Measurements from ENCODE around the gene MYO18B.

Gene MYO18B

DNA sequence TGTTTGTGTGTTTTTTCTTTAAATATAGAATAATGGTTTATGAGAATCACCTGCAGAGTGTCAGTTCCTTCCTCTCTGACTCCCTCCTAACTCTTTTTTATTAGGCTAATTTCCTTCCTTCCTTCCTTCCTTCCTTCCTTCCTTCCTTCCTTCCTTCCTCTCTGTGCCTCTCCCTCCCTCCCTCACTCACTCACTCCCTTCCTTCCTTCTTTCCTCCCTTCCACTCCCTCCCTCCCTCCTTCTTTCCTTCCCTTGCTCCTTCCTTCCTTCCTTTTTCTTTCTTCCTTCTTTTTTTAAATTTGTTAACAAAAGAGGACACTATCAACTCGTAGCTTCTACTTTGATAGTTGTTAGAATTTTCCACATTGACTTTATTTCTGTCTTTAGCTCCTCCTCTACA lies 274.9 kb downstream of the MYO18B start:
- no peak for DNase-seq

DNA sequence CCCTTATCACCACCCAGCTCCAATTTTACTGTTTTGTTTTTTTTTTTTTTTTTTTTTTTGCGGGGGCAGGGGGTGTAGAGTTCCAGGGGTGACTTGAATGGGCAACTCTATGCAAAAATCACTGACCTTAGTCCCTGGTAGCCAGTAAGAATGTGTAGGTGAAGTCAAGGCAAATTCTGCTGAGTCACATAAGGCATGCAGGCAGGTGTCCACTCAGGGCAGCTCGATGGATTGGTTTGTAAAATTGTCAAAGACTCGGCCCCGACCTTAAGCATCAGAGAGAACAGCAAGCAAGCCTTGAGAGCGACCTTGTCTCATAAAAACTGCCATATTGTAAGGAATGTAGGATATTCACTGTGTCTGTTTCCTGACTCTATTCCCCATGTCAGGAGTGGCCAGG lies 275.9 kb downstream of the MYO18B start:
- DNase-seq = no peak

DNA sequence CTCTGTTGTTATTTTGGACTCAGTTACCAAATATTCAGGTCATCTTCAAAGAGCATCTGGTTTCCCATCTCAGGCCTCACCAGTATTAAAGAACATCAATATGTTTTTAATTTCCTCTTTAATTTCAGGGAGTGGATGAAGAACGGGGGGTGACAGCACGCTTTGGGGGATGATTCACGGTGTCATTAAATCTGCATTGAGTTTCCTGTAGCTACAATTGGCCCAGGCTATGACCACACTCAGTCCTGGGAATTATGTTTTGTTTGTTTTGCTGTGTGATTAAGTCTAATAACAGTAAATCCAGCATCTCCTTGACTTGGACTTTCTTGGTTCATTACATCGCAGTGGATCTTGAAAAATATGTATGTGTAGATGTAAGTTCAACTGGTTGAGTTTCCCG lies 277.6 kb downstream of the MYO18B start:
- no peak for DNase-seq

DNA sequence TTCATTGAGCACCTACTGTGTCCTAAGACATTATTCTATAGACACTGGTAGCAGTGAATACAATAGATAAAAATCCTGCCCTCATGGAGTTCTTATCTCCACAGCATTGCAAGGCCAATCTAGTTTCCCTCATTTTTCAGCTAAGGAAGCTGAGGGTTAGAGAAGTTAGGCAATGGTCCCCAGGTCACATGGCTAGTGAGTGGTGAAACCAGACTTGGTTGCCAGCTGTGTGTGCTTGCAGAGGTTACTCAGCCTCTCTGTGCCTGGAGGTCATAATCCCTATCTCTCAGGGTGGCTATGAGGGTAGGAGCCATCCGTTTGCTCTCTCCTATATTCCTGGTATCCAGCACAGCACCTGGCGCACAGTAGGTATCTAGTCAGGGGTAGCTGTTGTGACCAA lies 279.5 kb downstream of the MYO18B start:
- DNase-seq = no peak

DNA sequence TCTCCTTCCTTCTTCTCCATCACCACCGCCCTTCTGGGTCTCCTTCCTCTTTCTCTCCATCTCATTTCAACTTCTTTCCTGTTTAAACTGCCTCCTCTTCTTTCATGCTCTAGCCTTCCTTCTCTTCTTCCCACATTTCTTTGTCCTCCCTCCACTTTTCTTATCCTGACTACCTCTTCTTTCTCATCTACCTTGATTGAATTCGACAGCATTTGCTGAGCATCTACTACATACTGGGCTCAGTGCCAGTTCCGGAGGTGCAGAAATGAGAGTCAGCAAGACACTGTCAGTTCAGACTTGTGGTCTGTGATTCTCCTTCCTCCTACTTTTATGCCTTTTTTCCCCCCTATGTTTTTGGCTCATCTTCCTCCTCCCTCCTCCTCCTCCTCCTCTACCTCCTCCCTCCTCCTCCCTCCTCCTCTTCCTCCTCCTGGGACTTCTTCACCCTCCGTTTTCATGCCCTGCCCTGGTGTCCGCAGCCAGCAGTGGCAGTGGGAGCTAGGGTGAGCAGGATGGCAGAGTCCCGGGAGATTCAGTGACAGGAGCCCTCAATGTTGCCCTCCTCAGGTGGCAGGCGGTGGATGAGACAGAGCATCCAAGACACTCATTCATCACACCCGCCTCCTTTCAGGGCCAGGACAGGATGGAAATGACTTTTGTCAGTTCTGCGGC lies 281.3 kb downstream of the MYO18B start:
- DNase-seq = no peak

DNA sequence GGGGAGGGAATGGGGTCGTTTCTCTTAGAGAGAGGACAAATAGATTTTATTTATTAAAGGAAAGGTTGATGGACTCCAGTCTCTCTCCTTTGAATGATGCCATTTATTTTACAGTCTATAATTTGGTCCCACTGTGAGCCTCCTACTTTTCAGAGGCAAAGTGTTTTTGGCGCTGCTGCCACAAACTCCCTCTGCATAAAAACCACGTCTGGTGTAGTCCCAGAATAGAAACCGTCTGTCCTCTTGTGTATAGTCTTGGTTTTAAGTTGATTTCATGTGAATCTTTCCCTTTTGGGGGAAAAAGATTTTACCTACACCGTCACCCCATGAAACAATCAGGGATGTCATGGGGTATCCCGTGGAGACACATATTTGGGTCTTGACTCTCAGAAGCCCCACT lies 283.6 kb downstream of the MYO18B start:
- DNase-seq = no peak

DNA sequence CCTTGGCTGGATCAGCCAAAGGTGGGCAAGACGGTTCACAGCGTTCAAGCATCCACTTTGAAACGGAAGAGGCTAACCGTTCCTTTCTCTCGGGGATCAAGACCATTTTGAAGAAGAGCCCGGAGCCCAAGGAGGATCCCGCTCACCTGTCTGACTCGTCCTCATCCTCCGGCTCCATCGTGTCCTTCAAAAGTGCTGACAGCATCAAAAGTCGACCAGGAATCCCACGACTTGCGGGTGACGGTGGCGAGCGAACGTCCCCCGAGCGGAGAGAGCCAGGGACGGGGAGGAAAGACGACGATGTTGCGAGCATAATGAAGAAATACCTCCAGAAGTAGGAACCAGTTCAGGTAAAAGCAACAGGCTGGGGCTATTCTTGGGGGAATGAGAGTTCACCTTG lies 285.4 kb downstream of the MYO18B start:
- DNase-seq = no peak

DNA sequence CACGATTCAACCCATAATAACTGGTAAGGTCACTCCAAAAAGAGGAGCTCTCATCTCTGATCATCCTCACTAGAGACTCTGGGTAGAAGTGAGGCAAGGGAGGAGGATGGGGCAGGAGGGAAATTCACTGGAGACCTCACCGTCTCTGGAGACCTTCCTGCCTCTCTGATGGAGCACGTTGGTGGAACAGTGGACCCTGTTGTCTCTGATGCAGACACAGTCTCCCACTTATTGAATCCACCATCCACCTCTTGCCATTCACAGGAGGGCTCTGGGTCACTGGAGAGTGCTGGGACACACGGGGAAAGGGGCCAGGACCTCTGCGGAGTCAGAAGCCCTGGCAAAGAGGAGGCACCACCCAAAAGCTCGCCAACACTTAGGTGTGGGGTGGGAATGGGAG lies 289.7 kb downstream of the MYO18B start:
- no peak for DNase-seq

DNA sequence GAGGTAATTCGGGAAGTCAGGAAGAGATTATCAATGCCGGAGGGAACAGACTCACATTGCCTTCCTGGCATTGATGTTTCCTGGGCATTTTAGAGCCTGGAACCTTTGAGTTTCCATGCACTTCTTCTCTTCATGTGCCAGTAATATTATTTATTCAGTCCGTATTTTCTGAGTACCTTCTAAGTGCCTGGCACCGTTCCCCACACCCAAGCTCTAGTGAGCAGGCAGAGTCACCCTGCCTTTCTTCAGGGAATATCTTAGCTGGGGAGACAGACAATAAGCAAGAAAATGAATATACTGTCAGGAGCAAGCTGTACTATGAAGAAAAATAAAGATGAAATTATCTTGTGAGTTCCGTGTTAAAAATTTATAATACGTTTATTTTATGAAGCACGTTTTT lies 291.1 kb downstream of the MYO18B start:
- DNase-seq = no peak

DNA sequence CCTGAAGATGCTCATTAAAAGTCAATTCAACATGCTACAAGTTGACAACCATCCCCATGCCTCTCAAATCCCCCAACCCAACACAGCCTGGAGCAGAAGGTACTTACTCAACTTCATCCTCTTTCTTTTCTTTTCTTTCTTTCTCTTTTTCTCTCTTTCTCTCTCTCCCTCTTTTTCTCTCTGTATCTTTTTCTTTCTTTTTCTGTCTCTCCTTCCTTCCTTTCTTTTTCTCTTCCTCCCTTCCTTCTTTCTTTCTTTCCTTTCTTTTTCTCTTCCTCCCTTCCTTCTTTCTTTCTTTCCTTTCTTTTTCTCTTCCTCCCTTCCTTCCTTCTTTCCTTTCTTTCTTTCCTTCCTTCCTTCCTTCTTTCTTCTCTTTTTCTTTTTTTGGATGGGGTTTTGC lies 291.6 kb downstream of the MYO18B start:
- DNase-seq = no peak

DNA sequence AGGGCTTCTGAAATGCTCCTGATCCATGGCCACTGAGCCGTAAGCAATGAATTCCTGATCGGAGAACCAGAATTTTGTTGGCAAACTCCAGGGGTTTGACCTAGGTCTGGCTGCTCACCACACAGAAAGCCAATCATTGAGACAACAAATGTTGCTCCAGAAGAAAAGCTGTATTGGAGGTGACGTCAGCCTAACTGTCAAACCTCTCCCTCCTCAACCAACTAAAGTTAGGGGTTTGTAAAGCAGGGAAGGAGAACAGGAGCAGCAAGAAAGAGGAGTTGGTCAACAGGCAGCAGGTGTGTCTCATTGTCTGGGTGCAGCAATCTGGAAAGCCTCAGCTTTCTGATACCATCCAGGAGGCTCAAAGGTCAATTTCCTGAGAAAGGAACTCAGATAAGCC lies 293.5 kb downstream of the MYO18B start:
- no peak for DNase-seq

DNA sequence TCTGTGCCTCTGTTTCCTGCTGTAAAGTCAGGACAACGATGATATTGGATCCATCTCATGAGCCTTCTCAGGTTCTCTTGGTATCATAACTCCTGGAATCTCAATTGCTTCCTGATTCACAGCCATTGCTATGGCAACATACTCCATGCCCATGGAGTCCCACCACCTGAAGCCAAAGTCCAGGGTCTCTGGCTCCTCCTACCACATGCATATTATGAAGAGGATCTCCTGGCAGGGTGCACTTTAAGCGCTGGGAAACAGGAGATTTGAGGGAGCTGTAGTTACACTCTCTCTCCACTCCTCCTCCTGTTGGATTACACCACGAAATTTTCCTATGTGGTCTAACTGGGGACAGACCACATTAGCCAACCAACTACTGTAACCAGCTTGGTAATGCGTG lies 296.4 kb downstream of the MYO18B start:
- DNase-seq = no peak

DNA sequence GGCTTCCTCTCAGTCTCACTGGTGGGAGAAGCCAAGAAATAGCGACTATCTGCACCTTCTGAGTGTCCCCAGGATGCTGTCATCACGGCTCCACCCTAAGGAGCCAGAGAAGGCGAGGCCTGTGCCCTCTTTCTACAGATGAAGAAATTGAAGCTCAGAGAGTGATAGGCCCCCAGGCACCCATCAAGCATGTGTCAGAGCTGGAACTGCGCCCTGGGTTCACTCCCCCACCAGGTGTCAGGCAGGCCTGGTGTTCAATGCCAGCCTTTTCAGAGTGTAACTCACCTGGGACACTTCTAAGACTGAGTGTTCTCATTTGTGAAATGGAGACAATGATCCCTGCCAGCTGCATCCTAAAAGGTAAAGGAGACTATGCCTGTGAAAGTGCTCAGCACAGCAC lies 299.9 kb downstream of the MYO18B start:
- no peak for DNase-seq

DNA sequence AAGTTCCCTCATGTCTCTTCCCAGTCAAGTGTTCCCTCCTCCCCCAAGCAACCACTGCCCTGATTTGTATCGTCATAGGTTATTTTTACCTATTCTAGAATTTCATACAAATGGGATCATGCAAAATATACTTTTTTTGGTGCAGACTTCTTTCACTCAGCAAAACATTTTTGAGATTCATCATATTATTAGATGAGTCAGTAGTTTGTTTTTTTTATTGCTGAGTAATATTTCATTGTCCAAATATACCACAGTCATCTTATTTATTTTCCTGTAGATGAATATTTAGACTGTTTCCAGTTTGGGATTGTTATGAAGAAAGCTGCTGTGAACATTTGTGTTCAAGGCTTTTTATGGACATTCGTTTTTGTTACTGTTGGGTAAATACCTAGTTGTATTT lies 301.0 kb downstream of the MYO18B start:
- no peak for DNase-seq

DNA sequence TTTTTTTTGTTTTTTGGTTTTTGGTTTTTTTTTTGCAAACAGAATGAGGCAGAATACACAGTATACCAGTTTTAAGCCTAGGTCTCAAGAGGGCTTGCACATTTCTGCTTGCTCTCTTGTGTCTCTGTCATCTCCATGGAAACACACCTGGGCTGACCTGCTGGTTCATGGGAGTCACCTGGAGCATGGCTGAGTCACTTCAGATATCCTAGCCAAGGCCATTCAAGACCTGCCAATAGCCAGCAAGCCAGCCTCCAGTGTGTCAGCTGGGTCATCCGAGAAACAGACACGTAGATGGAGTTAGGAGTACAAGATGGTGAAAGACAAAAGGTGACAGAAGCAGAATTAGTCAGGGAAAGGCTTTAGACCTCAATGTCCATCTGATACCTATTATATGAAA lies 303.1 kb downstream of the MYO18B start:
- no peak for DNase-seq

DNA sequence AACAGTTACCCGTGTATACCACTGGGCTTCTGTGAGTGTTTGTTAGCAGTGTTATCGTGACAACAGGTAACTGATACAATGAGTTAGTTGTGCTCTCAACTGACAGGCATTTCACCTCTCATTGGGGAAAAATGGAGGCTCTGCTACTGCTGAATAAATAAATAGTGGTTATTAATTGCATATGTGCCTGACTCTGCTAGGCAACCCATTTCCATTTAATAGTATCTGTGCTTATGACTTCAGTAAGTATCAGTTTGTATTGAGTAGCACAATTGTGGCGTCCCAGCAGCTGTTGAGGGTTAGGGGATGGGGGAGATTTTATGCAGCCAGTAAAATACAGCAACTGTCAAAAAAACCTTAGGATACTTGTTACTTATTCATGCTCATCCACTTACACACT lies 303.9 kb downstream of the MYO18B start:
- DNase-seq = no peak

DNA sequence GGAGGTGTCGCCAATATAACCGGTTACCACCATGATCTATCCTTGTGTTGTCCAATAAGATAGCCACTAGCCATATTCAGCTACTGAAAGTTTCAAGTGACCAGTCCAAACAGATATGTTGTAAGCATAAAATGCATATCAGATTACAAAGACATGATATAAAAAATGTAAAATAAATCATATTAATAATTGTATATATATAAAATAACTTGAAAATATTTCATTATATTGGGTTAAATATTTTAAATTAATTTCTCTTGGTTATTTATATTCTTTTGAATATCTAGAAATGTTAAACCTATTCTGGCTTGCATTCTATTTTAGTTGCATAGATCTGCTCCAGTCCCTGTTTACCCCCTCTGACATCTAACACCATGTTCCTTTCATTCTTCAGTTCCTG lies 305.5 kb downstream of the MYO18B start:
- no peak for DNase-seq

DNA sequence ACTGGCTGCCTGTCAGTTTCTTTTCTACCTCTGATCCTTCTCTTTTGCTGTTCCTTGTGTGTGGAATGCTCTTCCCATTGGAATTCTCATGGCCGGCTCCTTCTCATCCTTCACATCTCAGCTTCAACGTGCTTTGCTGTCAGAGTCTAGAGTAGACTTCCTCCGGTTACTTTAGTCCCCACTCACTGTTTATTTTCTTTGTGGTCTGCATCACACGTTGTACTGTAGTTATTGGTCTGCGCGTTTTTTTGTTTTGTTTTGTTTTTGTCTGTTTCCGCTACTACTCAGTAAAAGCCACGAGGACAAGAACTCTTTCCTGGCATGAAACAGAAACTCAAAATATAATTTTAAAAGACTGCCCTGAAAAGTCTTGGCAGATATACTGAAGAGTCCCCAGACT lies 305.9 kb downstream of the MYO18B start:
- no peak for DNase-seq

DNA sequence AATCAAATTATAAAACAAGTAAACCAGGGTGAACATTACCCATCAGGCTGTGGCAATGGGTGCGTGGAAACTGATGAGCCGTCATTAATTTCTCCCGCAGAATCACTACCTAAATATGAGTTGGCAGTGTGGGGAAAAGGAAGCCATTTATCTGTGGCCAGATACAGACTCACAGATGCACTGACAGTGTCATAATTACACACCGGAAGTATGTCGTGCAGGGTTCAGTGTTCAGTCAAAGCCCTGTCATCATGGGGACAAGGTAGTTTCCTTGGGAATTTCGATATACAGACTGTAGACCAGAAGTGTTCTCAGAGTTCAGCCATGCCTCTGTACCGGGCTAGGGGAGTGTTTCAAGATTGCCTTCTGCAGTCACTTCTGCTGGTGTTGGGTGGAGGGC lies 308.1 kb downstream of the MYO18B start:
- DNase-seq = no peak

DNA sequence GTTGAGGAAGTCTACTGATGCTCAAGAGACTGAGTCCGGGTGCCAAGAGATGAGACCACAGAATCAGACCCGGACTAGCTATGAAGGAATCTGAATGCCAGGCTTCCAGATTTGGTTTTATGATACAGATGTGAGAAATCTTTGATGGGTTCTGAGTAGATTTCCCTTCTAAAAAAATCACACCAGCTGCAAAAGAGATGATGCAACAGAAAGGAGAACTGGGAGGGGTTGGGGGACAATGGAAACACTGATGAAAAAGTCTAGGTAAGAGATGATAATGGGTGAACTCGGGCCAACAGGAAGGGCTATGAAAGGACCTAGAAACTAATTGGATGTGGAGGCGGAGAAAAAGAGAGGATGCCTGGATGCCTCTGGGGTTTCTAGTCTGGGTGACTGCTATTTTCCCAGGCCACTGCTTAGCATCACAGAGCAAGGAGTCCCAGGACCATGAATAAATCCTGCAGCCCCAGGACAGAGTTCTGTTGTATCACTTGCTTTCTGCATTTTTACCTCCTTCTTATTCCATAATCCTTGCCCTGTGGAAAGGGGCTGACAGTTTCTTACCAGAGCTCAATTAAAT lies 311.8 kb downstream of the MYO18B start:
- DNase-seq = no peak

DNA sequence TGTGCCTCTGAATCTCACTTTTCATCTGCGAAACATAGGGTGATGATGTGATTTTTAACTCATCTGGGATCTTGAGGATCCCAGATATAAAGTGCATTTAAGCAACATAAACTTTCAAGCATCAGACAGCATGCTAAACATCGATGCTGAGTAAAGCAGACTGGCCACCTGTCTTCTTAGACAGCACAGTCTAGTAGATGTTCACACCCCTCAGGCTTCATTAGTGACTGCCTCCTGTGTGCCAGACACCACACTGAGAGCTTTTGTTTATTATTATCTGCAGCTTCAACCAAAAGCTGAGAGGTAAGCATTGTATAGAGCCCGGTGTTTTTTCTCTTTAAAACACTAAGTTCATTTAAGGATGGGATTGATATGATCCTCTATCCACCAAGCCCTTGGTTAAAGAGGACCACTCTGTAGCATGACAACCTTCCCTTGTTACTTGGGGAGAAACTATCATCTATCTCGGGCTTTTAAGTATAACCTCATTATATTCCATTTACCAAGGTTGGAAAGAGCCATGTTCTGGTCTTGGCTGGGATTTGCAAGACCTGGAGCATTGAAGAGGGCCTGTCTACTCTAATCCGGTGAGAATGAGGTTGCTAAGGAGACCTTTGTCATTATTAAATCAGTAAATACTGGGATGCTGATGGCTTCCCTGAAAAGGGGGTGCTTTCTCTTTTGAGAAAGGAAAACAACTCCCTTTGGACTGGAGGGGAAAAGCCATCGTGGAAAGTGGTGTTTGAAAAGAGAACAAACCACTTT lies 313.0 kb downstream of the MYO18B start:
- DNase-seq = no peak

DNA sequence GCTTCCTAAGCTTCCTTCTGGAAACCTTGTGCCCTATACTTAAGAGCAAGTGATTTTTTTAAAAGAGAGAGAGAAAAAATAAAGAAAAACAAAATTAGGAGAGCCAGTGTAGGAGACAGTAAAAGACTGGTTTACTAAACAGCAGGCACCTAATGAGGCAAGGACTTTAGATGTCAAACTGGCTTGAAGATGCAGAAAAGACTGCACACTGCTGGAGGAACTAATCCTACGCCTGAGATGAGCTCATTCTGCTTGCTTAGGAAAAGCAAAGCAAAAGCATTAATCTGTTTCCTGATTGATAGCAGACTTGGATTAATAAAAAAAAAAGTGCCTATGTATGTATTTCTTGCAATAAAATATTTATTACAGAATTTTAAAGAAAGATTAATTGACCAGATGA lies 313.7 kb downstream of the MYO18B start:
- no peak for DNase-seq

DNA sequence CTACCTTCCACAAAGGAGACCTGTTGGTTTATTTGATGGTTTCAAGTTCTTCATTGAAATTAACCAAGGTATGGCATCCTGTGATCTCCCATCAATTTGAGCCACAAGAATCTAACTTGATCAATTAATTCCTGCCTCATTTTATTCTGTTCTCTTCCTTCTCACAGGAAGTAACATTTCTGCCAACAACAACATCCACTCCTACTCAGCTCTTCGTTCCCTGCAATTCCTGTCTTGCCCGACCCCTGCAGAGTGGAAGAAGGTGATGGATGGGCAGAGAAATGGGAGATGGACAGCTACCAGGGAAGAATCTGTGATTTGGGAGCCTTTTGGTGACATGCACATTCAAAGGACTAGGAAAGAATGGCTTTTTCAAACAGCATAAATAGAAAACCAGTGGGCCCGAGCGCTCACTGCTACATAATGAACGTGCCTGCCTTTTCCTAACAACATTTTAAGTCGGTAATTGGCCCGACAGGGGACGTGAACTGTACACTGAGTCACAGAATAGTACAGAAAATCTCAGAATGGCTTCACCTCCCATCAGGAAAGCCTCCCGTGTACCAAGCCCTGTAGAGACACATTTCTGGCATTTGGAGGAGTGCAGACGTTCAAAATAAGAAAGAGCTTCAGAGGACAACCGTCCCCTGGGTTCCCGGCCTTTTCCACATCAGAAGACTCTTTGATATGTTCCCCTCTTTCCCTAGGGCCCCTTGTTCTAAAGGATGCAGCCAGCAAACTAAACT lies 314.6 kb downstream of the MYO18B start:
- no peak for DNase-seq

DNA sequence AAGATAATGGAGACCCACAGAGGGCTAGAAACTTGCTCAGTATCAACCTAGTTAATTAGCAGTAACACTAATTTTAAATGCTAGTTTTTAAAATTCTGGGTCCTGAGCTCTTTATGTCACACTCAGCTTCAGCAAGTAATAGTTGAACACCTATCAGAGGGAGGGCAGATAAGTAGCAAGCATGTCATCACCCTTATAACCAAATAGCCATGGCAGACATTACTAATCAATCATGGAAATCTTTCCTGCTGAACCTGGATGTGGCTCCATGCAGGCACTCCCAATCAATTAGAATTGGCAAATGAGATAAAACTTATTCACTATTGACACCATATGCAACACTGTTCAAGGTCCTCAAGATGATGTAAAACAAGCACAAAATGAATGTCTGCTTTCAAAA lies 315.7 kb downstream of the MYO18B start:
- no peak for DNase-seq
